GM18511 (cell line): ENCODE data around the gene SLC39A12.

Experiments
- ATAC-seq: cut with Tn5 transposase; IDR thresholded peaks from one replicate; pipeline ENCODE4 v1.9.1; 2021; ENCODE audit warnings: mild to moderate bottlenecking, moderate library complexity; ENCODE audit not compliant: unreplicated experiment

Gene SLC39A12

DNA sequence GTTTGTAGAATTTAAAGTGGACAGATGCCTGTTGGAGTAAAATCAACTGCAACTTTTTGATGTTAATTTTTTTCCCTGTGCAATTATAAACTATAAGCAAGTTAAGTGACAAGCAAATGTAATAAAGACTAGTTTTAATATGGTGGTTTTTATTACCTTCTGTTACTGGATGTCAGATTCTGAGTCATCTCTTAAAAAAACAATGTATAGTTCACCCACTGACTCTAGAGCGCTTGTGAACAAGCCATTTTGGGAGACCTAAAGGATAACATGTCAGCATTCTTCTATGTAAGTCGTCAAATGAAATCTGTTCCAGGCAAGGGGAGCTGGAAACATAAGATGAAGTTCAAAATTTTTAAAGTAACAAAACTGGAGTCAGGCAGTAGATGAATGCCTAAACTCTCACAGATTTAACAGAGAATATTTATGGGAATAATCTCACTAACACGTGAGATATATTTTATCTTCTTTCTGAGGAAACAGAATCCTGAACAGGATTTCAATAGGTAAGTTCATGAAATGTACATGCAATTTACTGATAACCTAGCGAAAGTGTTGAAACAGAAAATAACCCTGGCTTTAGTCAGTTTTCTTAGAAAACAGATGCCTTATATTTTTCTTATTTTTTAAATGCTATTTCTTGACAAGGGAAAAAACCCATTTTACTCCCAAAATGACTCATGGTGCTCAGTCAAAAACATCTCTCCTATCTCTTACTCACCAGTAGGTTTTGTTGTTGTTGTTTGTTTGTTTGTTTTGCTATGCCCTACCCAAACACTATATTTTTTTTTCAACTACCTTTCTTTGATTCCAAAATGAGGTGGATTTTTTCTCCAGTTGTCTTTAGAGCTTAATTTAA, 91.7 kb downstream of the SLC39A12 start:
- no peak for ATAC-seq

DNA sequence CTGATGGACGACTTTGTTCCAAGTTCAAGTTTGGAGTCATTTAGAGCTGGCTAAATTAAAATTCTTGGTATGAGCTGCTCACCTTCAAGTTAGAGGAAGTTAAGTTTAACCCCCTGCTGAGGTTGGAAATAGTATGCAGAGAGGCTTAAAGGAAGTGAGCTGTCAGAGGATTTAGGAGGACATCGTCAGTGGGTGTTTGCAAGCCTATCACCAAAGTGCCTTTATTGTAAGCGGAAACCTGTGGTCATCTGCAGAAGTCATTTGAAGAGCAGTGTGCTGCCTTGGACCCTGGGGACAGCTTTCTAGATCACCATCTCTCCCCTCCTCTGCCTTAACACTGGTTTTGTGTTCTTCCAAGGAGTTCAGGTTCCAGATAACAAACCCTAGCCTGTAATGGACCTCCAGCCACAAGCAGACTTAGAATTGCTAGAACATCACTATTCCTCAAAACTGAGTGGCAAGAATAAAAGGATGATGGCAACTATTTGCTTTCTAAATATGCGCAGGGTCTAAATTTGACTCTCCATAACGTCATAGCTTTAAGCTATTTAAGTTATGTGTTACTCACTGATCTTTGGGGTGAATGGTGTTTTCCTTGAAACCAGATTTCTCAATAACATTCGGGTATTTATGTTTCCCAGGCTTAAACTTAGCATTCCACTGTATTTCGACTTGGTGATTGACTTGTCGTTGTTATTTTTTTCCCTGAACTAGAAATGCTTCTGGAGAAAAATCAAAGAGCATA, 93.4 kb downstream of the SLC39A12 start:
- peak; percentile 53 for ATAC-seq

DNA sequence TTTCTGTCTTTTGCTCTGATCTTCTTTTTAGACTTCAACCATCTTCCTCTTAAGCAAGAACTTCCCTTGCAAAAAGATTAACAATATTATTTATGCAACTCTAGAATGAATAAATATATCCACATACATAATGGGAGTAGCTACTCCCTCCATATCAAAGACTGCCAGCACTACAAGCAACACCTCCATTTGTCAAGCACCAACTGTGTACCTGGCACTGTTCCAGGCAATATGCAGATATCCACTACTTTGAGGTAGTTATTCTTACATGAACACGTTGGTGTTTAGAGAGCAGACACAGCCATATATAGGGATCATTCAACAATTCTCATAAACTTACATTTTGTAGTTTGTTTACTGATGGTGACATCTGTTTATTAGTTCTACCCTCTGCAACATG, 104.9 kb downstream of the SLC39A12 start:
- no peak for ATAC-seq

DNA sequence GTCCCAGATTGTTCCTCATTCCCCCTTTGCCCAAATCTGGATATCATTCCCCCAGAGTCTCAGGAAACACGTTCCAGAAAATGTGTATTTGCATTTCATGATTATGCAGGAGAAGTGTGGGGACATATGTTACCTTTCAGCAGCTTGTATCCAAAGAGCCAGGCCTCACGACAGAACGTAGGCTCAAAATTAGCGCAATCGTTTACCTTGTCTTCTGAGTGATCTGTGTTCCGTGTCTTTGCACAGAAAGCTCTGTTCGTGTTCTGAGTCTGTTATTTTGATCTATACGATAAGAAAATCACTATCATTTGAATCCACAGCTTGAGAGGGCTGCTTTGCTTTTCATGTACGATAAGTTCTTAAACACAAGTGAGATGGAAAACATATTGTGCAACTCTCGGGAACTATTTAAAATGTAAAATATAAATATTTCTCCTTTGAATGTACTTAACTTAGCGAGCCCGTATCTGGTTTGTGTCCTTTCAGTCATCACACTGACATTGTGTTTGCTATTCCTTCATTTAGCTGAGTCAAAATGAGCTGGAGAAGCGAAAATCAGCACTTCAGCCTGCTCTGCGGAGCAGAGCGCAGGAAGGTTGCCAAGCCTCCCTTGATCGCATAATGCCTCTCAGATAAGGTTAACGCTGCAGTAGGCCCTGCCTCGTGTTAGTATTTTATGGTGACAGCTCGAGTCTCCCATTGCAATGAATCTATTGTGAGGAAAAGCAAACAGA, 108.3 kb downstream of the SLC39A12 start:
- no peak for ATAC-seq

DNA sequence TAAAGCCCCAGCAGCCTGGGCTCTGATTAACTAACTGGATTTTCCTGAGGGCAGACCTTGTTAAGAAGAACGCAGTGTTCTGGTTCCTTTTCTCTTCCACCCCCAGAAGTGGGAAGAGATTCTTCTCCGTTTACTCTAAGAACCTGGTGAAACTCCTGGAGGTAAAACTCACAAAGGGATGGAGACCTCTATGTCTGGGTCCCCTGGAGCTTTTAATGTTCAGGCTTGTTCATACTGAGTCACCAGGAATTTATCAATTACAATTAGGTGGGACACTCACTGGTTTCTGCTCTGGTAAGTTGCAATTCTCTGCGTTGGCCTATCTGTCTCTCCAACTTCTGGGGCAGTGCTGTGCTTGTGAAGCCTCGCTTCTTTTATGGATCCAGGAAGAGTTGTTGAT, 115.2 kb downstream of the SLC39A12 start:
- no peak for ATAC-seq

DNA sequence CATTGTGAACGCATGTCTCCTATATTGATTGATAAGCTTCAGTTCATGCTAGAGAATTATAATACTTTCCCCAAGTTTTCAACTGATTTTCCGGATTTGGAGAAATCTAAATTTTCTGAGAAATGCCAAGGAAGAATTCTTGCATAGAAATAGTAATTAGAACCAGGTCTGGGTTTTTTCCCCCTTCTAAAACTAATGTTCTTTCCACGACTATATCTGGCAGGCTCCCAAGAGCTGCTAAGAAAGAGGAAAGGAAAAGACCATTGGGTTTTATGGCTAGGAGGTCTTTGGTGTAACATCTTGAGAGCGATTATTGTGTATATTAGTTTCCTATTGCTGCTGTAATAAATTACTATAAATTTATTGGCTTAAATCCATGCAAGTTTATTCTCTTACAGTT, 116.7 kb downstream of the SLC39A12 start:
- ATAC-seq: no peak

DNA sequence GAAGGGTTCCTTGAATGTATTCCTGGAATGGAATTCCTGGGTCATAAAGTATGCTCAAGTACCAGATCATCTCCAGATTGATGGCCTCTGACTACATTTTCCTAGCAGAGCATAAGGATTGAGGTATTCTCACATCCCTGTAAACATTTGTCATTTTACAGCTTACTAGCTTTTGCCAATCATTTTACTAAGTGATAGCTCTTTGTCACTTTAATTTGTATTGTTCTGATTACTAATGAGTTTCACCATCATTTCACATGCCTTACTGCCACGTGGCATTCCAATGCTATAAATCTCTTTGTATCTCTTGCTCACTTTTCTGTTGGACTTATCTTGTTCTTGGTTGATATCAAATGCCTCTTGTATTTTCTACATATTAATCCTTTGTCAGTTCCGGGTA, 119.9 kb downstream of the SLC39A12 start:
- no peak for ATAC-seq

DNA sequence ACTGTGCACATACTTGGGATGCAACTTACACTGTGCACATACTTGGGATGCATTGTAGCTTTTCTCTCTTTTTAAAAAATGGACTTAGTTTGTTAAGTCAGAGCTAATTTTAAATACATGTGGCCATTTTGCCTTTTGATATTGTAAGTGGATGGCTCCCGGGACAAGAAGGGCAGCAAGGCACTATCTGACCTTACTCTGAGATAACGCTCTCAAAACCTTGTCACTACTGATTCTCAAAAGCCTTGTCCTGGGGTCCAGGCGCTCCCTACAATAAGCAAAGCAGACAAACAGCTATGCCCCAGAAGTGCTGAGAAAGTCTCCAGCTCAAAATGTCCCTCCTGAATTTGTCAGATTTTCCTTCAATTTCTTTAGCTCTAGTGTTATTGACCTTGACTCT, 121.6 kb downstream of the SLC39A12 start:
- no peak for ATAC-seq

DNA sequence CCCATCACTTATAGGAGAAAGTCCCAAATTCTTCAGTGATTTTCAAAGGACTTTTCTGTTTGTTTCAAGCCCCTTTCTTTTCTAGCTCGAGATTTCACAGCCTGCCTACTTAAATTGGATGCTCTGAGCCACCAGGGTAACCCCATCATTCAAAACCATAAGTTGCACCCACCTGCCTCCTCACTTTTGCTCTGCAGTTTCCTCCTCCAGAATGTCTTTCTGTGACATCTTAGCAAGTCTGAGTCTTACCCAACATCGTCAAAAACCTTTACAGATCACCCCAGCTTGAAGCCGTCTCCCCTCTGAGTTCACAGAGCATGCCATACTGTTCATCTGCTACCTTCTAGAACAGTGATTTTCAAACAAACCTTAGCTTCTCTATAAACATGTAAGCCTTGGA, 124.2 kb downstream of the SLC39A12 start:
- no peak for ATAC-seq

DNA sequence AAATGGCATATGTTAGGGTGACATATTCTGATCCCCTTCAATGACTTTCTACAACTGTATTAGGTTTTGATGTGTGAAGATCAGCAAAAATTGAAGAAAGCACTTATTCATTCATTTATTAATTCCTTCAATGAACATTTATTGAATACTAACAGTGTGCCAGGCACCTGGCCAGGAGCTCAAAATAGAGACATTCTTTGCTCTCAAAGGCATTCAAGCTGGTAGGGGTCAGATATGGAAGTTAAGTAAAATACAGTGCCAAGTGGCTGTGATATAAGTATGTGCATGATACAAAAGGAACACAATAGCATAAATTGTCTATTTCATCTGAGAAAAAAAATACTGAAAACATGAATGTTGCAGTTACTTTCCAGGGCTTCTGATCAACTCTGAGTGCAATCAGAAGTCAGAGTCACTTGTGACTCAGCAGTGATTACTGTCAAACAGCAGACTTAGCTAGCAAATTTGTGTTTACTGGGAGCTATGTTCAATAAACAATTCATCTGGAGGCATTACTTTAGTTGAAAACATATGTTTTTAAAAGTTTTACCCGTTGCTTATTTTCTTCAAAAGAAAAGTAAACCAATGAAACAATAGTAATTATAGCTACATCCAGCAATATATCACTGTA, 128.1 kb downstream of the SLC39A12 start:
- no peak for ATAC-seq

DNA sequence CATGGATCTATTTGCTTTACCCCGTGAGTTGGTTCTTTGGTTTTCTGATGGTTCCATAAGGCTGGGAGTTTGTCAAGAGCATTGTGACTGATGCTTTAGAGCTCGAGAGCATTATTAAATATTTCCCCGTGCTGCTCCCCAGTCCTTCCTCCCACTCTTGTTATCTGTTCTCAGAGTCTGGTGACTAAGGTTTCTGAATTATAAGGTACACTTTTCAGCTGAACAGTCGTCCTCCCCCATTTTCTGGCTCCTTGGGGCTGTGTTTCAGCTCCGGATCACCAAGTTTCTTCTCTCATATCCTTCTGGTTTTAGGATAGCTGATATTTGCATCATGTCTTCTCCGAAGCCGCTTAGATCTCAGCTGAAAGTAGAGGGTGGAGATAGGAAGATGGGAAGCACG, 130.7 kb downstream of the SLC39A12 start:
- no peak for ATAC-seq

DNA sequence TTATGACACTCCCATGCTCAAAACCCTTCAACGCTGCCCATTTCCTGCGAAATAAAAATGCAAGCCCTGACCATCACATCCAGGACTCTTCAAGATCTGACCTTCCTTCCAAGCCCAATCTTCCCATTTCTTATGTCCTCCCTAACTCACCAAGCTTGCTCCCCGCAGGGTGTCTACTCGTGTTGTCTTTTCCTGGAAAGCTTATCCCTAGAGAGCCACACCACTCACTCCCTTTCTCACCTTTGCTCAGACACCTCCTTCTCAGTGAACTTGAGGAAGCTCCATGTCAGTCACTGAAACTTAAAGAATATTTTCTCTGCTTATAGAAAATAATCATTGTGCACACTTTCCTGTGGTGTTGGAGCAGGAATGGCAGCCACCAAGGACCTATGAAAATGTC, 134.1 kb downstream of the SLC39A12 start:
- ATAC-seq: no peak

DNA sequence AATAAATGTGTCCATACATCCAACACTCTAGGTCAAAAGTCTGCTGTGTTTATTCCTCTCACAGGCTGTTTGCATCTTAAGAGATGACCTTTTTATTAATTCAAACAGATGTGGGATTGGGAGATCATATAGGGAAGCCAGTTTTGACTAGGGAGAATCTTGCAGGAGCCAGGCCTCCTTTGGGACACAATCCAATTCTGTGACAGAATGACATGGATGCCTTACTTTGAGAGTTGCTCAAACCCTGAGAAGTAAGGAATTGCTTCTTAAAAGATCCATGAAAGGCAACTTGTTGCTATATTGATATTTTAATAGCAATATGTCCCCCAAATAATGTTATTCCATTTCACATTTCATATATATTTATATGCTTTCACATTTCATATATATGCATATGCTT, 135.0 kb downstream of the SLC39A12 start:
- ATAC-seq: no peak

DNA sequence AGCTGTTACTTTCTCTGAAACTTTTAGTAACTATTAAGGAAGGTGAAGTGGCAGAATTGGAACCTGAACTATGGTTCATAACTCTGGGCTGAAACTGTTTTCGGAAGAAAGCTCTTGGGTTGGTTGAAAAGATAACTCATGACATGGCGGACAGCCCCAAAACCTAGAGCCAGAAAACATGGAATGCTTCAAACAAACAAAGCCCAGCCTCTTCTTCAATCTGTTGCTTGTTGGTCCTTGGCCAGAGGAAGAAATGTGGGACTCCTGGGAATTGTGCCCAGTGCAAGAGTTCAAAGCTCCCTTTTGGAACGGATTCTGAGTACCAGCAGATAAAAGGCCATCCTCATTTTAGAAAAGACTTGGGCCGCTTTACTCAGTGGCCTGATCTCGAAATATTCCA, 135.6 kb downstream of the SLC39A12 start:
- no peak for ATAC-seq
